ENCODE measurements around the gene TIGD6.

Gene TIGD6

GRCh38 chr5:150009671-150010387, 9.4 kb upstream of the TIGD6 start:
- in situ Hi-C loops (cut with HindIII; ENCODE audit: low pct_unique_long_range_greater_than_20kb, low sequenced_read_pairs) = no loop called here
- TF ChIP-seq JUND (IDR thresholded peaks at IDR 0.05; ENCODE audit: low read depth) = no peak

DNA sequence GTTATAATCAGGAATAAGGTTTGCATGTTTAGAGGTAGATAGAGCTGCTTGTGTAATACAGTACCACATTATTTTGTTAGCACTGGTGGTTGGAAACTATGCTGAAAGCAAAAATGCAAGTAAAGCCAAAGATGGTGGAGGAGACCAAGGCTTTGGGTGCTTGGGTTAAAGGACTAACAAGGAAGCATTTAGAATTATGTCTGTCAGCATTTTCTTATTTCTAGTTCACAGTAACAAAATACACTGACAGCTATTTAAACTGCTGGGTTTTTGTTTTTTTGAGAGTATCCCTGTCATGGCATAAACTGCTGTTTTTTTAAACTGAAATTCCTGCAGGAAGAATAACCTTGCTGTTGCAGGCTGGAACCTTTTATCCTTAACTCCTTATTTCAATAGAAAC, 6.6 kb upstream of the TIGD6 start:
- no peak for DNase-seq (ENCODE audit: low read depth in 1 of 2, low spot score in 1 of 2)
- in situ Hi-C loops (cut with HindIII; ENCODE audit: low pct_unique_long_range_greater_than_20kb, low sequenced_read_pairs) = no loop called here
- TF ChIP-seq JUND (IDR thresholded peaks at IDR 0.05; ENCODE audit: low read depth) = no peak

More at GRCh38 chr5:150009671-150010387, 9.4 kb upstream of the TIGD6 start:
- DNase-seq (ENCODE audit: low read depth in 1 of 2, low spot score in 1 of 2) = no peak

DNA sequence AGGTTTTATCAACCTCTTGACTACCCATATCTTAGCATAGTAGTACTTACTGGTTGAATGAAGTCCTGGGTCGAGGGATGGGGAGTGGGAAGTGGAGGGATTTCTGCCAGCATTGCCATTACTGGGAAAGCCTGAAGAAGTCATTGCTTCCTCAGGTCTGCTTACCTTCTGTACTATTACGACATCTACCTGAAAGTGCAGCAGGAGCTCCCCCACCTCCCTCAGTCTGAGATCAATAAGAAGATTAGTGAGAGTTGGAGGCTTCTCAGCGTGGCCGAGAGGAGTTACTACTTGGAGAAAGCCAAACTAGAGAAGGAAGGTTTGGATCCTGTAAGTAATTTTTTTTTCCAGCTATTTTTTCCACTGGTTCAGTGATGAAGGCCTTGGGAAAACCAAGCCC, 5.9 kb upstream of the TIGD6 start:
- in situ Hi-C loops (cut with HindIII; ENCODE audit: low pct_unique_long_range_greater_than_20kb, low sequenced_read_pairs) = no loop called here
- no peak for TF ChIP-seq JUND (IDR thresholded peaks at IDR 0.05; ENCODE audit: low read depth)
- DNase-seq (ENCODE audit: low read depth in 1 of 2, low spot score in 1 of 2) = no peak

GRCh38 chr5:150001660-150002486, 1.4 kb upstream of the TIGD6 start:
- DNase-seq (ENCODE audit: low read depth in 1 of 2, low spot score in 1 of 2) = peak; percentile 73 to 77
- no peak for TF ChIP-seq JUND (IDR thresholded peaks at IDR 0.05; ENCODE audit: low read depth)
- in situ Hi-C loops (cut with HindIII; ENCODE audit: low pct_unique_long_range_greater_than_20kb, low sequenced_read_pairs) = no loop called here

GRCh38 chr5:150000990-150001659, 671 bp upstream of the TIGD6 start:
- in situ Hi-C loops (cut with HindIII; ENCODE audit: low pct_unique_long_range_greater_than_20kb, low sequenced_read_pairs) = no loop called here
- no peak for TF ChIP-seq JUND (IDR thresholded peaks at IDR 0.05; ENCODE audit: low read depth)
- peak in 1 of 2 experiments; percentile 44 for DNase-seq (ENCODE audit: low read depth in 1 of 2, low spot score in 1 of 2)

DNA sequence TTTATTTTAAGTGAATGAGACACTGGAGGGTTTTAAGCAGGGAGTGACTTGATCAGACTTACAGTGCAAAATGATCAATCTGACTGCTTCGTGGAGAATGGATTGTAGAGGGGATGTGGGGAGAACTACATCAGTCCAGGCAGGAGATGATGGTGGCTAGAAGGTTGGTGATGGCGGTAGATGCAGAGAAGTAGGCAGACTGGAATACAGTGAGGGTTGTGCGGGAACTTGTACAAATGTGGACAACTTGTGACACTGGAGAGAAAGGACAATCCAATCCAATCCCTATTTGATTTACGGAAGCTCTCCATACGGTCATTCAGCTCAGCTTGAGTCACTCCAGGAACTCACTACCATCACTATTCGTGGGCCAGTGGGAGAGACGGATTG, 593 bp downstream of the TIGD6 start:
- no peak for DNase-seq (ENCODE audit: low read depth in 1 of 2, low spot score in 1 of 2)
- in situ Hi-C loops (cut with HindIII; ENCODE audit: low pct_unique_long_range_greater_than_20kb, low sequenced_read_pairs) = no loop called here
- TF ChIP-seq JUND (IDR thresholded peaks at IDR 0.05; ENCODE audit: low read depth) = no peak

- in situ Hi-C loops (cut with HindIII; ENCODE audit: low pct_unique_long_range_greater_than_20kb, low sequenced_read_pairs) = no loop called here
- DNase-seq (ENCODE audit: low read depth in 1 of 2, low spot score in 1 of 2) = no peak
- no peak for TF ChIP-seq JUND (IDR thresholded peaks at IDR 0.05; ENCODE audit: low read depth)
These were observed 1.1 kb downstream of the TIGD6 start for GRCh38 chr5:149999359-149999758.

DNA sequence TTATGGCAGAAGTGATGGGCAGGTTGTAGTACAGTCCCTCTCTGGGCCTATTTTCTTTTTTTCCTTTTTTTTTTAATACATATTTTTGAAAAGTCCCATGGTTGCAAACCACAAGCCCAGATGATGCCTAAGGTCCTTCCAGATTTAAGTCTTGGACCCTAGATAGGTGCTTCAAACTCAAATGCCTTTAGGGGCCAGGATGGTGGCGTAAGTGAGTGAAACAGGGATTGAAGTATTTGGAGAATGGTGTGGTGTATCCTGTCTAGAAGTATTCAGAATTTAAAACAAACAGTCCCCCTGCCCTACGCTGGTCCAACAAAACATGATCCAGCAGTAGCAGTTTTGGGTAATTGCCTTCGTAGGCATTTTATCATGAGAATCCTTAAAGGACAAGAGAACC, 2.2 kb downstream of the TIGD6 start:
- no peak for DNase-seq (ENCODE audit: low read depth in 1 of 2, low spot score in 1 of 2)
- TF ChIP-seq JUND (IDR thresholded peaks at IDR 0.05; ENCODE audit: low read depth) = no peak
- in situ Hi-C loops (cut with HindIII; ENCODE audit: low pct_unique_long_range_greater_than_20kb, low sequenced_read_pairs) = no loop called here

DNA sequence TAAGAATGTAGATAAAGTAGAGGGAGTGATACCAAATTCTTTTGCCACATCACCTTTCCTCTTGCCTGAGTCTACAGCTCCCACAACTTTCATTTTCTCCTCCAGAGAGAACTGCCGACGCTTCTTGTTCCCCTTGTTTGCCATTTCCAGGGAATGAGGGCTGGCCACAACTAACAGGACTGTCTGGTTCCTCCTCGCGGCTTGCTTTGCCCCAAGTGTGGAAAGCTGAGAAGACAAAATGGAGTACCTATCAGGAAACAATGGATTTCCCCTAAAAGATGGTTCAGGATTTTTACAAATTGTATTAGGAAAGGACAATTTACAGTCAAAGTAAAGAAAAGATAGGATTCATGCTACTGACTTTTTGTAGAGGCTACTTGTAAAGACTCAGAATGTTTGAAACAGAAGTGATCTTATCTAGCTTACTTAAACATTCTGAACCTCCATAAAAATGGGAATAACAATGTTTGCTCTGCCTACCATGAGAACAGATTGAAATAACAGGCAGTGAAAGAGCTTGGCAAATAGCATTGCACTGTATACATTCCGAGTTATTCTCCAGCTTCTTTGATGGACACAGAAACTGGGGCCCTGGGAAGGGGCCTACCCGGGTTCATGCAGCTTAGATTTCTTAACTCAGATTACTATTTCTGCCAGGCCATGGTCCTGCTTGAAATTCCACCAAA, 4.1 kb downstream of the TIGD6 start:
- peak; percentile 55 to 91 for DNase-seq (ENCODE audit: low read depth in 1 of 2, low spot score in 1 of 2)
- no peak for TF ChIP-seq JUND (IDR thresholded peaks at IDR 0.05; ENCODE audit: low read depth)
- in situ Hi-C loops (cut with HindIII; ENCODE audit: low pct_unique_long_range_greater_than_20kb, low sequenced_read_pairs) = no loop called here

DNA sequence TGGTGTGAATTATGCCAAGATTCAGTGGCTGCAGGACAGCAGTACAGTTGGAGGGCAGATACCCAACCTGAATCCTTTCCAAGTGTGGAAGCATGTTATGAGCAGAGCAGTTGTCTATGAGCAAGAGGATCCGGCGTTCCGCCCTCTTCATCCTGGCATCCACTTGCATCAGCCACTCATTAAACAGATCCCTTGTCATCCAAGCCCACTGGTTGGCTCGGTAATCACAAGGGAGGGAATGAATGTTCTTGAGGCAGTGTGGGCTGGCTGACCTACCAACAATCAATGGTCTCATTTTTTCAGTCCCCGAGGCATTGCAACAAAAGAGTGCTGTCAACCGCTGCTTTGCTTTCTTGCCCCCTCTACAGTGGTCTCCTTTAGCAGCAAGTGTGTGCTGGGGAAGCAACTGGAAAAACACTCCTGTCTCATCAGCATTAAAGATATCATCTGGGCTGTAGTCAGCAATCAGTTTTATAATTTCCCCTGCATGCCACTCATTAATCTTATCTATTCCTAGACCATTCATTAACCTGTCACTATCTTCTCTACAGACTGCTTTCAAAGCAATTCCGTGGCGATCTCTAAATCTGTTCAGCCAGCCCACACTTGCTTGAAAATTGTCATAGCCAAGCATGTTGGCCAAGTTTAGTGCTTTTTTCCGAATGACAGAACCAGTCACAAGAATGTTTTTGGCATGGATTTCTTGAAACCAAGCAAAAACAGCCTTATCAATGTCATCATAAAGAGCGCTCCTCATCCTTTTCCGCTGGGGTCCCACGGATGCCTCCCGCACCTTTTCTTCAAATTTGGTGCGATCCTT, 4.9 kb downstream of the TIGD6 start:
- no peak for TF ChIP-seq JUND (IDR thresholded peaks at IDR 0.05; ENCODE audit: low read depth)
- in situ Hi-C loops (cut with HindIII; ENCODE audit: low pct_unique_long_range_greater_than_20kb, low sequenced_read_pairs) = no loop called here
- DNase-seq (ENCODE audit: low read depth in 1 of 2, low spot score in 1 of 2) = peak in 1 of 2 experiments; percentile 32

DNA sequence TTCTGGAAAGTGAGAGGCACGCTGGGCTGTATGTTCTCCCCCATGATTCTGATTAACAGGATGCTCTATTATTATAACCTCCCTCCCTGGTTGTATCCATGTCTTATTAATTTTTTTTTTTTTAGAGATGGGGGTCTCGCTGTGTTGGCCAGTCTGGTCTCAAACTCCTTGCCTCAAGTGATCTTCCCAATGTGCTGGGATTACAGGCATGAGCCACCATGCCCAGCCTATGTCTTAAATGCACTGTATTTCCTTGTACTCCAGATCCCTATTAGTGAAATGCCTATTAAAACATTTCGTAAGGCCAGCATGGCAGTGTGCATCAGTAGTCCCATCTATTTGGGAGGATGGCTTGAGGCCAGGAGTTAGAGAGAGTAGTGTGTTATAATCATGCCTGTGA, 7.0 kb downstream of the TIGD6 start:
- peak in 1 of 2 experiments; percentile 37 for DNase-seq (ENCODE audit: low read depth in 1 of 2, low spot score in 1 of 2)
- in situ Hi-C loops (cut with HindIII; ENCODE audit: low pct_unique_long_range_greater_than_20kb, low sequenced_read_pairs) = no loop called here
- no peak for TF ChIP-seq JUND (IDR thresholded peaks at IDR 0.05; ENCODE audit: low read depth)

All from T47D (cell line).